Umbilical cord (tissue), 2 donors: ENCODE results near the gene EGFLAM. TPM values are rescaled to one million over a fixed set of nuclear protein-coding genes. Genes with fewer than 3 reads are reported as not detected.
A peak's percentile ranks its signal among the peaks of the same experiment; 100 is the strongest.

Experiments
- DNase-seq: peaks from one replicate; pipeline ENCODE4 v3.0.0-alpha.2; 2015; ENCODE audit warnings: low spot score
- total RNA-seq: library from RNA; depleted of rRNA; stranded (reverse); fragments of >200 nt; gene quantifications from one replicate; pipeline ENCODE4 v1.2.3, GENCODE V29; 2014; ENCODE audit warnings: low replicate concordance; ENCODE audit not compliant: insufficient read depth

EGFLAM gene
- total RNA-seq, 1 donor from 2014 or later: 6.0 TPM

- DNase-seq: peak; percentile 62
Measured at GRCh38 chr5:38265546-38266179, 7.3 kb downstream of the EGFLAM start.

DNA sequence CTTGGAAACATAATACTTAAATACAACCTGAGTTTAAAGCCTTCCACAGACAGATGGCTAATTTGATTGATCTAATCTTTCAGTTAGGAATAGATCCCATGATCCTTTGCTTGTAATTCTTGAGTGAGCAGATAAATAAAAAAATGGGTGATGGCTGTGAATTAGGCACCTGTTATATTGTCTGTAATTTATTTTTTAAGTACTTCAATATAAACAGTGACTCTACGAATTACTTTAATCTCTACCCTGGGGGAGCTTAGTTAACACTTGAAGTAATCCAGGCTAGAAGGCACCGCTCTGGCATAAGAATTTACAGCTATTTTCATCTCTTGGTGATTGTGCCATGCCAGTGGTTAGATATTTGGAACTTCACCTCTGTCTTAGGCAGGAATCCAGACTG lies 9.0 kb downstream of the EGFLAM start:
- DNase-seq: no peak

- no peak for DNase-seq
Measured at GRCh38 chr5:38273626-38274025, 15.3 kb downstream of the EGFLAM start.

DNA sequence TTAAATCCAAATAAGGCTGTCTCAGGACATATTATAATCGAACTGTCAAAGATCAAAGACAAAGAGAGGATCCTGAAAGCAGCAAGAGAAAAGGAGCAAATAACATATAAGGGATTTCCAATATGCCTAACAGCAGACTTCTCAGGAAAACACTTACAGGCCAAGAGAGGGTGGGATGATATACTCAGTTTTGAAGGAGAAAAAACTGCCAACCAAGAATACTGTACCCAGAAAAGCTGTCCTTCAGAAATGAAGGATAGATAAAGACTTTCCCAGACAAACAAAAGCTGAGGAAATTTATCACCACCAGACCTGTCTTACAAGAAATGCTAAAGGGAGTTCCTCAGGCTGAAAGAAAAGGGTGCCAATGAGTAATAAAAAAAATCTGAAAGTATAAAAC lies 16.0 kb downstream of the EGFLAM start:
- no peak for DNase-seq

DNA sequence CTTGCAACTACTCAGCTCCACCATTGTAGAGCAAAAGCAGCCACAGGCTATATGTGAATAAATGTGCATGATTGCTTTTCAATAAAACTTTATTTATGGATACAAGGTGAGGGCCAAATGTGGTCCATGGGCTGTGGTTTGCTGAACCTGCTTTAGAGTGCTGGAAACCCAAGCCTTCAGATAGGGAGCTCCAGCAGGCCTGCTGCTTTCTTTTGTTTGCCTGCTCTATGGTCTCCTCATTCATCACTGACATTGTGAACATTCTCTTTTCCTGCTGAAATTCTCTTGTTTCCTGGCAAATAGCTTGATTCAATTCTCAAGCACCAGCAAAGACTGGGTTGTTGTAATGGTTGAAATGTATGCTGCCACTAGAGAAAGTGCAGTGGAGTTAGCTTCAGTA lies 26.0 kb downstream of the EGFLAM start:
- no peak for DNase-seq

GRCh38 chr5:38285226-38285625 lies 26.9 kb downstream of the EGFLAM start:
- no peak for DNase-seq

GRCh38 chr5:38286002-38286401 lies 27.6 kb downstream of the EGFLAM start:
- DNase-seq: no peak

DNA sequence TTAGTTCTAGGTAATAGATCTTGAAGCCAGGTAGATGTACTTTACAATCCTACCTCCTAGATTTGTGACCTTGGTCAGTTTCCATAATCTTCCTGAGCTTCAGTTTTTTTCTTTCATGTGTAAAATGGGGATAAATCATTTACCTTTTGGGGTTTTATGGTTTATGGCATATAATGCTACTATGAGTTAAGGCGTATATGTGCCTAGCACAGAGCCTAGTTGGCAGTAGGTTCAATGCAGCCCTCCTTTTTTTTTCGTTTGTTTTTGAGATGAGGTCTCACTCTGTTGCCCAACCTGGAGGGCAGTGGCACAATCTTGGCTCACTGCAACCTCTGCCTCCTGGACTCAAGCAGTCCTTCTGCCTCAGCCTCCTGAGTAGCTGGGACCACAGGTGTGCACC lies 28.8 kb downstream of the EGFLAM start:
- DNase-seq: no peak

DNA sequence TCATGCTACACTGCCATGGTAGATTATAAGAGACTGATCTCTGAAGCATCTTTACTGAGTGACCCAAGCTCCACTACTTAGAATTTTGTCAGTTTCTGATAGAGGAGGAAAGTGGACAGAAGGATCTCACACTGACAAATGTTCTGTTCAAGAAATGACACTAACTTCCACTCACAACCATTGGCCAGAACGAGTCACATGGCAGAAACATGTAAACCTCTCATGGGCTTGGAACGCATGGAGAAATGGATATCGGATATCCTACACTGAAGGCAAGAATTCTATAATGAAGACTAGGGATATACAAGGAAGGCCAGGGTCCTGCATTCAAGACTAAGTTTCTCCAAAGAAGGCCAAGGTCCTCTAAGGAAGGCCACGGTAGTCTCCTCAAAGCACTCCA lies 31.1 kb downstream of the EGFLAM start:
- DNase-seq: no peak

DNA sequence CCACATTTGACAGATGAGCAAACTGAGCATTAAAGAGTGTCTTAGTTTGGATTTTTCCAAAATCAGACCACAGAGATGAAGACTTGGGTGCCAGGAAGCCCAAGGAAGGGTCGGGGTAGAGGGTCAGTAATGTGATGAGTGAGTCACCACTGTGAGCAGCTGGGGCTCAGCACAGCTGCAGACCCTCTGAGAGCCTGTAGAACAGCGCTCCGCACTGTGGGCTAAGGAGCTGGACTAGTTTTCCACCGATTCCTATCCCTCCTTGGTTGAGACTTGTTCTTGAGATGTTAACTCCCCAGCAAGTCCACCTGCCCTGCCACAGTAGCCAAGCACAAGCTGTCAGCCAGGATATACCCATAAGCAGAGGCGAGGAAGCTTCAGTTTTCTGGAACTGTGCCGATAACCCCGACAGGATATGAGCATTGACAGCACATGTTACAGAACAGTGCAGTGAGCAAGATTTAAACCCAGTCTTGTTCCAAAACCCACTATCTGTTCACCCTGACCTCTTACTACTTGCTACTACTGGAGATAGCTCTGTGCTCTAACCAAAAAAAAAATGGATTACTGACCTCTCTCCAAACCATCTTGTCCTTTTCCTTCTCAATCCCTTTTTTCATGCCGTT lies 31.8 kb downstream of the EGFLAM start:
- no peak for DNase-seq

- DNase-seq: no peak
Measured at GRCh38 chr5:38291355-38291754, 33.0 kb downstream of the EGFLAM start.

DNA sequence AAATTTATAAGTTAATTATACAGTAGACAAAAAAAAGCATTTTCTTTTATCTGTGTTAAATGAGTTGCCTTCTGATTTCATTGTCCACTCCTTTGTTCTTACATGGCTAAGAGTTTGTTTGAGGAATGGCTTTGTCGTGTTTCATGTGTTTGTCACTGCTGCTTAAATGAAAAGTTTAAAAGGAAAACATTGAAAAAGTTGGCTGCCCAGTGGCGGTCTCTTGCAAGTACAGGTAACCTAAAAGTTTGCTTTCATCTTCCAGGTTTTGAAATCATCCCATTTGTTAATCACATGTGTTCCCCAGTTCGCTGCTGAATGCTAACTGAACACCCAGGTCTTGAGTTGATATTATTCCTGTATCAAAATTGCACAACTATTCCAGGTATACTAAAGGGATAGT lies 33.9 kb downstream of the EGFLAM start:
- DNase-seq: no peak

- DNase-seq: no peak
Measured at GRCh38 chr5:38295751-38296150, 37.4 kb downstream of the EGFLAM start.

GRCh38 chr5:38297830-38298608 lies 39.7 kb downstream of the EGFLAM start:
- DNase-seq: peak; percentile 66

- DNase-seq: no peak
Measured at GRCh38 chr5:38299585-38299984, 41.2 kb downstream of the EGFLAM start.

- DNase-seq: no peak
Measured at GRCh38 chr5:38305148-38305547, 46.8 kb downstream of the EGFLAM start.

DNA sequence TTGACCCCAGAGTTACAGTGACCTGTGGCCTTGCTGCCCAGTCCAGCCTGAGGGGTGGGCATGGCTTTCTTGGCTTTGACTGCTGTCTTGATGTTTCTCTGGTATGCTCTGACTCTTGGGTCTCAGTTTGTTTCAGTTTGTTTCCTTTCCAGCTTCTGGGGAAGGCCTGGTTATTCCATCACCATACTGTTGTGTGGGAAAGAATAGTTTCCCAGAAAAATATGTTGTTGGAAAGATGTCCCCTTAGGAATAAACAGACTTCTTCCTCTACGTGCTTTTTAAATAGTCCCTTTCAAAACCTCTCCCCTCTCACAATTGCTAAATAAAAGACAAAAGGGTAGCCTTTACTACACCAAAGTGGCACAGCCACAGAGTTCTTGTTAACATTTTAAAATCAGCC lies 49.5 kb downstream of the EGFLAM start:
- no peak for DNase-seq

DNA sequence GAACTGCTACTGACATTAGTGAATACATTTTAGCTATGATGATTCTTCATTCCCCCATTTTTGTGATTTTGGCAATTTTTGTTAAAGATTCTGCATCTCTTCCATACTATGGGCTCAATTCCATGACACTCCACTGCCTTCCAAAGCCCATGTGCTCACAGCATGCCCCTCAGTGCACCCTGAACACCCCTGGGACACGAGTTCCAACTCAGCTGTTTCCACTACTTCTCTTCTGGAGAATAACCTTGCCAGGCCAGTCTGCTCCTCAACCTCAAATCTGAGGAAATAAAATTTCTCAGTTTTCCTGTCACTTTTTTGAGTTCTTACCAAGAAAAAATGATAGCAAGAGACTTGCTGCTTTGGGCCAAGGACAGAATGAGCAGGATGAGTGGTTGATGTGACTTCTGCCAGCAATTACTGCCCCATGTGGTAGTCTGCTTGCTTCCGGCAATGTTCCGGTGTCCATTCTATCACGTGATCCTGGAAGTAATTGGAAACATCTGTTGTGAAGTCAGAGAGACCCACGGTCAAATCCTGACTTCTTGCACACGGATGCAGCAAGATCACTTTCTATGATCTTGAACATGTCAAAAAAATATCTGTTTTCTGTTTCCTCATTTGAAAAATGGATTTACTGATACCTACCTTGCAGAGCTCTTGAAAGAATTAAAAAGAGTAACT lies 58.3 kb downstream of the EGFLAM start:
- DNase-seq: peak; percentile 58

DNA sequence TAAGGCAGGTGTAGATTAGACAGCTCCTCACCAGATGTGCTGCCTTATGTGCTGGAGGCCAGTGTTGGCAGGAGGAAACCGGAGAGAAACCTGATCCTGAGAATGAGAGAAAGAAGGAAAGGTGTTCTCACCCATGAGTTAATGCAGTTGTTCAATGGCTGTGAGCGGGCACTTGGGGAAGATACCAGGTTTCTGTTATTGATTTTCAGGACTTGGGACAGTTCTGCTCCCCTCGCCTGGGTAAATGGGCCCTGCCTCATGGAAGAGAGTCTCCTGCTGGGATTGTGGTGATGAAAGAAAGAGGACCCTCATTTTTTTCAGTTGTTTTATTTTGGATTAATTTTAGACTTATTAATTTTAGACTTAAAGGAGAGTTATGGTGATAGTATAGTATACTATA lies 59.5 kb downstream of the EGFLAM start:
- no peak for DNase-seq

GRCh38 chr5:38319491-38319890 lies 61.1 kb downstream of the EGFLAM start:
- no peak for DNase-seq

- no peak for DNase-seq
Measured at GRCh38 chr5:38321978-38322377, 63.6 kb downstream of the EGFLAM start.

DNA sequence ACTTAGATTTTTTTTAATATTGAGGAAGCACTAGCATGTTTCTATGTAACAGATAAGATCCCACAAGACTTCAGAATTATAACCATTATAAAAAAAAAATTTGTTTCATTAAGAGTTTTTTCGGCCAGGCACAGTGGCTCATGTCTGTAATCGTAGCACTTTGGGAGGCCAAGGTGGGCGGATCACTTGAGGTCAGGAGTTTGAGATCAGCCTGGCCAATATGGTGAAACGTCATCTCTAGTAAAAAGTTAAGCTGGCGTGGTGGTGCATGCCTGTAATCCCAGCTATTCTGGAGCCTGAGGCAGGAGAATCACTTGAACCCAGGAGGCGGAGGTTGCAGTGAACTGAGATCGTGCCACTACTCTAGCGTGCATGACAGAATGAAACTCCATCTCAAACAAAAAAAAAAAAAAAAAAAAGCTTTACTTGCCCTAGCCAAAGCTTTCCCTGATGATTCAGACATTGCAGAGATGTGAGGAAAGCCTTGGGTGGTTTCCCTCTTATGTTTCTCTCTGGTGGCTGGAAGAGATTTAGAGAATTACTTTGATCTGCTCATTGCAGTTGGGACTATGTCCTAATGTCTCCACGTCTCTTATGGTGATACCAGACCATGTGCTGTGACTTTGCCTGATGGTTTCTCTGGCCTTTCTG lies 65.4 kb downstream of the EGFLAM start:
- peak; percentile 81 for DNase-seq
